Osteocyte (in vitro differentiated cells): ENCODE data around the gene SLC2A9. TPM values are rescaled to one million over a fixed set of nuclear protein-coding genes. Genes with fewer than 3 reads are reported as not detected.
A peak's percentile ranks its signal among the peaks of the same experiment; 100 is the strongest.

Experiments
- DNase-seq: peaks from one replicate; pipeline ENCODE4 v3.0.0; 2021; ENCODE audit warnings: mixed read lengths; ENCODE audit not compliant: unreplicated experiment; ENCODE audit errors: extremely low spot score
- H3K27ac Mint-ChIP-seq: one replicate; pipeline ENCODE4 v1.8.0; 2021; ENCODE audit warnings: mild to moderate bottlenecking, mixed read lengths; ENCODE audit not compliant: unreplicated experiment
- H3K27me3 Mint-ChIP-seq: one replicate; pipeline ENCODE4 v1.8.0; 2021; ENCODE audit warnings: mixed read lengths; ENCODE audit not compliant: unreplicated experiment
- H3K36me3 Mint-ChIP-seq: one replicate; pipeline ENCODE4 v1.8.0; 2021; ENCODE audit warnings: mixed read lengths; ENCODE audit not compliant: unreplicated experiment
- H3K4me1 Mint-ChIP-seq: one replicate; pipeline ENCODE4 v1.8.0; 2021; ENCODE audit warnings: mixed read lengths; ENCODE audit not compliant: unreplicated experiment
- H3K4me3 Mint-ChIP-seq: one replicate; pipeline ENCODE4 v1.8.0; 2021; ENCODE audit warnings: mild to moderate bottlenecking, moderate library complexity, mixed read lengths; ENCODE audit not compliant: unreplicated experiment
- H3K9me3 Mint-ChIP-seq: one replicate; pipeline ENCODE4 v1.8.0; 2021; ENCODE audit warnings: mixed read lengths; ENCODE audit not compliant: unreplicated experiment
- CTCF ChIP-seq: fragments of 200-600 bp; sonication (generic); IDR thresholded peaks from 2 replicates; pipeline ENCODE4 v1.5.0; 2021; ENCODE audit warnings: antibody characterized with exemption, mild to moderate bottlenecking, moderate library complexity
- total RNA-seq: library from RNA; stranded (reverse); gene quantifications from 2 replicates; pipeline ENCODE4 v1.2.1, GENCODE V29; 2021

SLC2A9 gene
- total RNA-seq, 1 donor from 2014 or later: 0.43 TPM

DNA sequence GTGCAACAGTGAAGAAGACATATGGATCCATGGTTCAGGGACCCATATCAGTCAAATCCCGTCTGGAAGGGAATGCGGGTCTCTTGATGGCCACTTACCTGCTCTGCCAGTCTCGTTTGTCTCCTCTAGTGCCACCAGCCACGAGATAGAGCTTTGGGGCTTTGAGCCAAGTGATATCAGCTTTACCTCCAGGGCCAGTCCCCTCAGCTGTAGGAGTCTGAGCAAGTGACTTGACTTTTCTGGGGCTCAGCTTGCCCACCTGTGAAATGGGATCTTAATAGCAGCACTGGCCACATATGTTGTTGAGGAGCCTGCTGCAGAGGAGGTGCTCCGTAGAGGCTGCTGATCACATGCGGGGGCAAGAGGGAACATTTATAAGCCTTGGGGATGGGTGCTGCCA lies 1.2 kb downstream of the SLC2A9 start:
- Mint-ChIP-seq H3K4me3 (no peak overlapping the region), H3K27ac (no peak overlapping the region)

DNA sequence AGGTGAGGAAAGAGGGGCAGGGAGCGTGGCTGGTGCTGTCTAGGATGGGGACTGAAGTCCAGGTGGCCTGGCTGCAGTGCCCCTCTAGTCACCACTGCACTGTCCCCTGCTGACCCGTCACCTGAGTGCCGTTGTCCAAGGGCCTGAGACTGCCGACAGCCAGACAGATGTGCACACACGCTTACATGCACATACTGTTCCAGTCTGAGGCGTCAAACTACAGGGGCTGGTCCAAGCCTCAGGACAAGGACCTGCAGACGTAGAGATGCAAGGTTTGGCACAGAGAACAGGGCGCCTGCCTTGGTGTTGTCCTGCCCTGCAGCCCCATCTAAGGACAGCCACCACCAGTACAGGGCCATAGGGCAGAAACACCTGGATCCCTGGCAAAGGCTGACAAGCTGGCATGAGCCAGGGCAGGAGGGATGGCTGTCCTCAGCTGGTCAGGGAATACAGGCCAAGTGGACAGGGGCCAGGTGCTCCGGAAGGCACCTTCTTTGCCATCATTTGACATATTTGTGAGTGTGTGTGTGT lies 1.7 kb downstream of the SLC2A9 start:
- Mint-ChIP-seq H3K4me3 (no peak overlapping the region), H3K27ac (no peak overlapping the region), H3K36me3 (no peaks in the 10 kb centered on the region), H3K9me3 (no peaks in the 10 kb centered on the region), H3K4me1 (peaks cover 3% of the 10 kb centered on the region), H3K27me3 (peaks cover 2% of the 10 kb centered on the region)
- DNase-seq: no peak
- TF ChIP-seq CTCF: no peak

More for the DNA sequence above, 1.2 kb downstream of the SLC2A9 start:
- H3K36me3 Mint-ChIP-seq: no peaks in the 10 kb centered on the region
- H3K27me3 Mint-ChIP-seq: no peaks in the 10 kb centered on the region
- H3K4me1 Mint-ChIP-seq: peaks cover 3% of the 10 kb centered on the region
- TF ChIP-seq CTCF: no peak
- no peaks in the 10 kb centered on the region for H3K9me3 Mint-ChIP-seq
- DNase-seq: no peak

DNA sequence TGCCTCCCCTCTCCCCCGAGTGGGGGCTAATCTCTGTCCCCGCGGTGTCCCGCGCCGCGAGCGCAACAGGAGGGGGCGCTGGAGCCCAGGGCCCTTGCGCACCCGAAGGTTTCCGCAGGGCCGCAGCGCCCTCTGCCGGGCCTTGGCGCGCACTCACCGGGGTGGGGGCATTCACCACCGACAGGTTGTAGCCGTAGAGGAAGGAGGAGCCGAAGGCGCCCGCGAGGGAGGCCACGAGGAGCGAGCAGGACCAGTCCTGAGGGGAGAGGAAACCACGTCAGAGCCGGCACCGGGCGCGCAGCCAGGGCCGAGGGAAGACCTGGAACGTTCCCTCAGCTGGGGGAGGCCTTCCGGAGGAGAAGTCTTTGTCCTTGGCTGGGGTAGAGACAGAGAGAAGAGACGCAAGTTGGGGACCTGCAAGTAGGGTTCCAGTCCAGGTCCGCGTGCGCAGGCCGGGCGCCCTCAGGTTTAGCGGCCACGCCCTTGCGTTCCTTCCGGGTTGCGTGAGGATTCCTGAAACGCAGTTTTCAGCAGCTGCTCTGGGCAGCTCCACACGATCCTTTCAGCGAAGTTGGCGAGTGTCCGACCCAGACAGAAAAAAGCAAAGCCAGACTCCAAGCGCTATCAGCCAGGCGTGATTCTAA lies 2.4 kb downstream of the SLC2A9 start:
- H3K27ac Mint-ChIP-seq: no peak overlapping the region
- no peaks in the 10 kb centered on the region for H3K9me3 Mint-ChIP-seq
- TF ChIP-seq CTCF: peak; percentile 58
- DNase-seq: no peak
- H3K4me1 Mint-ChIP-seq: peaks cover 1% of the 10 kb centered on the region
- peaks cover 3% of the 10 kb centered on the region for H3K27me3 Mint-ChIP-seq
- no peak overlapping the region for H3K4me3 Mint-ChIP-seq
- H3K36me3 Mint-ChIP-seq: no peaks in the 10 kb centered on the region

GRCh38 chr4:10017037-10017893 lies 4.0 kb downstream of the SLC2A9 start:
- no peak for DNase-seq
- Mint-ChIP-seq H3K36me3 (no peaks in the 10 kb centered on the region), H3K4me3 (no peak overlapping the region), H3K4me1 (no peaks in the 10 kb centered on the region), H3K27me3 (peaks cover 12% of the 10 kb centered on the region), H3K9me3 (no peaks in the 10 kb centered on the region), H3K27ac (no peak overlapping the region)
- TF ChIP-seq CTCF: no peak

DNA sequence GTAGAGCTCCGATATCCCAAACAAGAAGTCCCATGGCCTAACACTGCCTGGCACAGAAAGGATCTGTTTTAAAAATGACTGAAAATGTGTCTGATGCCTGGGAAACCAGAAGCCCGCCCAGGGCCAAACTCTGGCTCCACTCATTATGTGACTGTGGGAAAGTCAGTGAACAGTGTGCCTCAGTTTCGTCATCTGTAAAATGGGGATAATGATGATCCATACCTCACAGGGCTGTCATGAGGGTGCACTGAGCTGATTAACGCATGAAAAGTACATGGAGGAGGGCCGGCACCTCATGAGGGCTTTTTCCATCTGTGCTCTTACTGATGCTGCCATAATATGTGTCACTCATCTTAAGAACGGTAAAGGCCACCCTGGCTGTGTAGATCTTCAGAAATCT lies 5.1 kb downstream of the SLC2A9 start:
- Mint-ChIP-seq H3K9me3 (no peaks in the 10 kb centered on the region), H3K27me3 (peaks cover 12% of the 10 kb centered on the region), H3K4me1 (no peaks in the 10 kb centered on the region), H3K27ac (no peak overlapping the region), H3K4me3 (no peak overlapping the region), H3K36me3 (no peaks in the 10 kb centered on the region)
- no peak for TF ChIP-seq CTCF
- DNase-seq: no peak
